HG02759 (cell line): ENCODE measurements around the gene NDUFS2.
"Not testable (repeated sequence)": the region's sequence is repeated elsewhere in the genome, so short reads cannot be mapped to it uniquely, and the experiment has no call there.

Experiments used
- ATAC-seq: cut with Tn5 transposase; IDR thresholded peaks from one replicate; pipeline ENCODE4 v1.9.1; 2021; ENCODE audit warnings: mild to moderate bottlenecking, moderate library complexity; ENCODE audit not compliant: unreplicated experiment

NDUFS2 gene

DNA sequence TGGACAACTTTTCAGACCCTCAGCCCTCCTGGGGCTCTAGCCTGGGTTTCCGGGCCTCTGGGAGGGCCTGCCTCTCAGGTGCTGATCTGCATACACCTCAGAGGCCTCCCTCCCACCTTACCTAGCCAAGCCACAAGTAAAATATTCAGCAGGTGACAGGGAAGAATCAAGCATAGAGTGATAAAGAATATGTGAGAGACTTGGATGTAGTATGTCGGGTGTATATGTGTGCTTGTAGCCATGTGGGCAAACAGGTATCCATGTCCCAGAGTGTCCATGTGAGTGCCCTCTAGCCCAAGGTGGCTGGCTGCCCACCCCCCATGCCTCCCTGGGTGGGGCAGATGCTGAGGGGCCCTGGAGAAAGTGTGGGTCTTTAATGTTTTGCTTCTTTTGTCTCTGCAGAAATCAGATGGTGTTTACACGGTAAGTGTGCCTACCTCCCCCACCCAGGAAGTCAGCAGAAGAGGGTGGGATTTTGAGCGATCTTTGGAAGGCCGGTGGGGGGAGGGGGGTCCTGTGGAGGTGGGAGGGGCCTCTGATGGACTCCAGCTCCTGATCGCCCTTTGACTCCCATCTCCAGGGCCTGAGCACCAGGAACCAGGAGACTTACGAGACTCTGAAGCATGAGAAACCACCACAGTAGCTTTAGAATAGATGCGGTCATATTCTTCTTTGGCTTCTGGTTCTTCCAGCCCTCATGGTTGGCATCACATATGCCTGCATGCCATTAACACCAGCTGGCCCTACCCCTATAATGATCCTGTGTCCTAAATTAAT, 16.3 kb downstream of the NDUFS2 start:
- ATAC-seq: no peak

DNA sequence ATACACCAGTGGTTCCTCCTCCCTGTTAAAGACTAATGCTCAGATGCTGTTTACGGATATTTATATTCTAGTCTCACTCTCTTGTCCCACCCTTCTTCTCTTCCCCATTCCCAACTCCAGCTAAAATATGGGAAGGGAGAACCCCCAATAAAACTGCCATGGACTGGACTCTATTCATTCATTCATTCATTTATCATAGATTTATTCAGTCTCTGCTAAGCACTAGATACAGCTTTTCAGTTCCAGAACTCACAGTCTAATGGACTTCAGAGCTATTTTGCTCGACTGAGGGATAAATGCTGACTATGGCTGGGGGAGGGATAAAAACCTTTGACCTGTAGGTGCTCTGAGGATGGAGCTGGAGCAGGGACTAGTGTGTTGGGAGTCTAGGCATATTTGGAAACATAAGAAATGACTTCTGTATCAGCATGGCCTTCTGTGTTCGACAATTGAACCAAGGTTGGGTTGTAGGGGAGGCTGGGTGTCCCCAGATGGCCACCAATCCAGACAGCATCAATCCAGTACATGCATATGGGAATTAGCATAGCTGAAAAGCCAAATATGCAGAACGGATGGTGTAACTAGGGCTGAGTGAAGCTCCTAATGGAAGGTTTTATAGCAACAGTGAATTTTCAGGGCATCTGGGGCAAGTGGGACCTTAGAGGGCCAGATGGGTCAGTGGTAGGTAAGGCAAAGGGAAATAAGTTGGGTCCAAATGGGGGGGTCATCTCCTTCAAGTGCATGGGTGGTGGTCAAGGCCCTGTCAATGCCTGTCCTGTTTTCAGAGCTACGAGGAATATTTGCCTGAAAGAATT, 17.1 kb downstream of the NDUFS2 start:
- no peak for ATAC-seq

DNA sequence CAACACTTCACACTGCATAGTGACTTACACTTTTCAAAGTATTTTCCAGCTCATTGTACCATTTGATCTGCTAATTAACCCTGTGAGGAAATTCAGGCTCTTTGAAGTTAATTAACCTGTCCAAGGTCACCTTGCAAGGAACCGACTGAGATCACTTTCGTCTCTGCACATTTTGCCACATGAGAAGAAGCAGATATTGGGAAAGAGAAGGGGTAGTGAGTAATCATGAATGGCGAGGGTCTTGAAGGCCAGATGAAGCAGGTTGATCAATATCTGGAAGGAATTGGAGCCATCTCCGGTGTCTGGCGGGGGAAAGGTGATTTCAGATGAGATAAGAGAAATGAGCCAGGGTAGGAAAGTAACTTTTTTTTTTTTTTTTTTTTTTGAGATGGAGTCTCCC, 17.8 kb downstream of the NDUFS2 start:
- ATAC-seq: no peak

DNA sequence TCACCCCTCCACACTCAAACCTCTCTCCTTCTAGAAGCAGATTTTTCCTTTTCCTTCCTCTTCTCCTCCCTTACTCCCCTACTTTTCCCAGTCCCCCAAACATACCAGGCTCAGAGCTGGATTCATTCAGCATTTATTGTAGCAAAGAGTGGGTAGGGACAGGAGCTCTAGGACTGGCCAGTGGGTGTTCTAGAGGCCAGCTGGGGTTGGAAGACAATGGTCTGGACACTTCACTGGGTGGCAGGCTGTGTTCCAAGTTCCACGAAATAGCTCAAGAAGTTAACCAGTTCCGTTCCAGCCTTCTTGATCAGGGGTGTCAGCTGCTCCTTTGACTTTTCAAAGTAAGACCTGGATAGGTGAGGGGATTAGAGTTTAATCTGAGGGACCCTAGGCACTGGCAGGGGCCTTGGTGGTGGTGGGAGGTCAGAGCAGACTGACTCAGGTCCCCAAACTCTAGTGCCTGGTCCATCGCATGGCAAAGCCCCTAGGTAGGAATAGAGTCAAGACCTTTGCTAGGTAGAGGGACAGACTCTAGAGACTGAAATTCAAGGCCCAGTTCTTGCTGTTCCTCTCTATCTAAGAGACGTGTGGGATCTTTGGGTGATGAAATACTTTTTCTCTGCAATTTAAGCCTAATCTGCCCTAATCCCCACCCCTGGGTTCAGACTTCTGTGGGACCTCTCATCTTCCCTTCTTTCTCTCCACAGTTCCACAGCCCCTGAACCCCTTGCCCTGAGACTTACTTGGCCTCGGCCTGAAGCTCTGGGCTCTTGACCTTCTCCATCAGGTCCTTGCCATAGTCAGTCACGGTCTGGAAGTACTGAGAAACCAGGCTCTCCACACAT, 20.2 kb downstream of the NDUFS2 start:
- ATAC-seq: no peak

GRCh38 chr1:161223805-161224694, 21.9 kb downstream of the NDUFS2 start:
- no peak for ATAC-seq

DNA sequence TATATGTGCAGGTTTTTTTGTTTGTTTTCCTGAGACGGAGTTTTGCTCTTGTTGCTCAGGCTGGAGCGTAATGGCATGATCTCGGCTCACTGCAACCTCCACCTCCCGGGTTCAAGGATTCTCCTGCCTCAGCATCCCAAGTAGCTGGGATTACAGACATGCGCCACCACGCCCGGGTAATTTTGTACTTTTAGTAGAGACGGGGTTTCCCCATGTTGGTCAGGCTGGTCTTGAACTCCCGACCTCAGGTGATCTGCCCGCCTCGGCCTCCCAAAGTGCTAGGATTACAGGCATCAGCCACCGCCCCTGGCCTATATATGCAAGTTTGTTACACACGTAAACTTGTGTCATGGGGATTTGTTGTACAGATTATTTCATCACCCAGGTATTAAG, 22.5 kb downstream of the NDUFS2 start:
- ATAC-seq: not testable (repeated sequence)

DNA sequence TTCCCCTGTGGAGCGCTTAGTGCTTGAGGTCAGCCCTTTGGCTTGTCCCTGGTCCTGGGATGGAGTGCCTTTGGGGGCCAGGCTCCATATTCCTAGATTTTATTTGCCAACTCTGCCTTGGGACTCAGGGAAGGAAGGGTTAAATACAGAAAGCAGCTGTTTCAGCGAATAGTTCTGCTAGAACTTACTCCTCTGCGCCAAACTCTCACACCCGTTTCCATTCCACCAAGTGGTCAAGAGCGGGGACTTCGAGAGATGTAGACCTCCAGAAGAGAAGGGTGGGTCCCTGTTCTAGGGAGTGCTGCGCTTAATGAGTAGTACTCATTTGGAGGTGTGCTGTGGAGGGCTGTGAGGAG, 23.0 kb downstream of the NDUFS2 start:
- no peak for ATAC-seq

DNA sequence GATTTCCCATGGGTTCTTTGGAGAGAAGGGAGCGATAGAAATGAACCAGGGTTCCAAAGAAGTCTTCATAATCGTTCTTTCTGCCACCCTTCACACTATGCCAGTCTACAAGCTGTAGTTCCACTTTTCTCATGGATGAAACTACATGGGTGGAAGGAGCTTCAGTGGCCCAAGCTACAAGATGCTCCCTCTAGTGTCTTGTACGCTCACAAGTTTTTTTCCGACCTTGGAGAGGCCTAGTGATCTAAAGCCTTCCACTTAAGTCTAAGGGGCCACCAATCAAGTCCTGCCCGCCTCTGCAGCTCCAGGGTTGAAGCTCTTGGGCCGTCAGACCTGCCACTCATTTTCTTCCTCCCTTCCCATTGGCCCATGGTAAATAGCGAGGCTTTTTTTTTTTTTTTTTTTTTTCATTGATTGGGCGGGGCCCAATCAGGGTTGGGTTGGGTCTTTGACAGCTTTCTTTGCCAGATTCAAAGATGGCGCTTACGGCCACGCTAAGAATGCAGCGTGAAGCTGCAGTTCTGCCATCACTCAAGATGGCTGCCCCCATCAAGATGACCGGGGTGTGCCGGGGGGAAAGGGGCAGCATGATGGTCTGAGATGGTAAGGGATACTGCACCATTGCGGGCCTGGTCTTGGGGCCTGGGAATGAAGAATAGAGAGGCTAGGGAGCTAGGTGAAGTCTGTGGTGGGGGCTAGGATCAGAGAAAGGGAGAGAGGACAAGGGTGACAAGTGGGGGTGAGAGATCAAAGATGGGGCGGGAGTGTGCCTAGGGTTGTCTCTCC, 23.6 kb downstream of the NDUFS2 start, which contains the start of gene TOMM40L:
TSS of gene TOMM40L (plus strand) at position 527 of the 786 bp plus-strand sequence. CDS start 430 bp downstream, outside the sequence.
- peak; percentile 93 for ATAC-seq

DNA sequence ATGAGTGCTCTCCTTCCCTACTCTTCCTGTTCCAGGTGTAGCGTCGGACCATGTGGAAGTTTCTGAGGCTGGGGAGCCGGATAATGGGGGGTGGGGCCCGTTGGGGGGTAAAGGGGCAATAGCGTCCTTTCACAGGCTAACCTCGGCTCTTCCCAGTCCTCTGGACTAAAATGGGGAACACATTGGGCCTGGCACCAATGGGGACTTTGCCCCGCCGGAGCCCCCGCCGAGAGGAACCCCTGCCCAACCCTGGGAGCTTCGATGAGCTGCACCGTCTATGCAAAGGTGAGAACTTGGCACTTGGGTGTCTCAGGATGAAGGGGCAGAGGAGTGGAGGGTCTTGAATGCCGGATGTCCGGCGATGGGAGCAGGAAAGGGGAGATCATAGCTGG, 24.1 kb downstream of the NDUFS2 start:
- no peak for ATAC-seq

DNA sequence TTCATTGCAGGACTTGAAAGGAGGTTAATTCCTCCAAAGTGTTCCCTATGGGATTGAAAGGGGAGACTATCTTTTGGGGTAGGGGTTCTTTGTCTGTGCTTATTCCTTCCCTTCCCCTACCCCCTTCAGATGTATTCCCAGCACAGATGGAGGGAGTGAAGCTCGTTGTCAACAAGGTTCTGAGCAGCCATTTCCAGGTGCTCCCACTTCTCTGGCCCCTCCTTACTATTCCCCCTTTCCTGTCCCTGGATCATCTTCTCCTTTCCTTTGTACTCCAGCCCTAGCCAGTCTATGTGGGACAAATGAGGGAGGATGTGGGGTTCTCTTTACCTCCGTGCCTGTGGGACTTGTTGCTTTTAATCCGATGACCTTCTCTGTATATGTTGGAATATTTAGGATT, 24.6 kb downstream of the NDUFS2 start:
- no peak for ATAC-seq

DNA sequence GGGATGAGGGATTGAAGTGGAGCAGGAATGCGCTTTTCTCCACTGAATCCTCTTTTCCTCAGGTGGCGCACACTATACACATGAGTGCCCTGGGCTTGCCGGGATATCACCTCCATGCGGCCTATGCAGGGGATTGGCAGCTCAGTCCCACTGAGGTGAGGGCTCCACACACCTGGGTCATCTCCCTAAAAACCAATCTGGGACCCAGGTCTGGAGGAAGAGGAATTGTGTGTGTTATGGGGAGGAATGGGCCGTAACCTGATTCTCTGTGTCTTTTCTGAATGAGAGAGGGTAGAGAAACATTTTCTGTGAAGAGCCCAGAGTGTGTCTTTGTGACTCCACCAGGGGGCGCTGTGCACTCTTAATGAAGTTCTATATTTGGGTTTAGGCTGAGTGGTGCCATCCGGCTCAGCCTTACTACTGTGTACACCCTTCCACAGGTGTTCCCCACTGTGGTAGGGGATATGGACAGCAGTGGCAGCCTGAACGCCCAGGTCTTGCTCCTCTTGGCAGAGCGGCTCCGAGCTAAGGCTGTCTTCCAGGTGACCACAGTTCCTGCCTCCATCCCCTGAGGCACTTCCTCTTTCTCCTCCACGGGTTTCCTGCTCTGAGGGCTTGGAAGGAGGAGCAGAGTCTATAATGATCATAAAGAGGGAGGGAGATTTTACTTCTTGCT, 25.2 kb downstream of the NDUFS2 start:
- peak; percentile 41 for ATAC-seq

DNA sequence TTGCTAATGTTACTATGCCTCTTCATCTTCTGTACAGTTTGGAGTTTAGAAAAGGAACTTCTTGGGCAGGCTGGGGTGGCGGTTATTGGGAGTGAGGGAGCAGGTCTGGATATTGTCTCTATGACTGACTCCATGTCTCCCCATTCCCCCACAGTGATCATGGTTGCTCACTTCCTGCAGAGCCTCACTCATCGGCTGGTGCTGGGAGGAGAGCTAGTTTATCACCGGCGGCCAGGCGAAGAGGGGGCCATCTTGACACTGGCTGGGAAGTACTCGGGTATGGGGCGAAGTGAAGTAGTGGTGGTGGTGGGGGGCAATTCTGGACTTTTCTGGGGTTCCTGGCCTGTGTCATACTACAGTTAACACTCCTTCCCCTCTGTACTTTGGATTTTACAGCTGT, 25.9 kb downstream of the NDUFS2 start:
- no peak for ATAC-seq

DNA sequence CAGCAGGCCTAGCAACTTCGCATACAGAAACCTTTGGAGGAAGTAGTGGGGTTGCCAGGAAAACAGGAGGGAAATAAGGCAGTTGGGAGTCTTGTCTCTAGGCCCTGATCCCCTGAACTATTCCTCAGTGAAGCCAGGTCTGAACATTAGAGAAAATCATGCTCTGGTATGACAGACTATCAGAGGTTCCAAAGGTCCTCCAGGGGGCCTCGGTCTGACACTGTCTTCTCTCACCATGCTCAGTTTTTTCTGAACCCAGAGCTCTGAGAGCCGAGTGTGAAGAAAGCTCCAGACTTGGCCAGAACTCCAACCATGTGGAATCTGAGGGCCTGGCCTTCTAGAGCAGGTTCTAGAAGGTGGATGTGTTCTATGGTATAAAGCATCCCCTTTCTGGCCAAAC, 27.7 kb downstream of the NDUFS2 start:
- no peak for ATAC-seq

DNA sequence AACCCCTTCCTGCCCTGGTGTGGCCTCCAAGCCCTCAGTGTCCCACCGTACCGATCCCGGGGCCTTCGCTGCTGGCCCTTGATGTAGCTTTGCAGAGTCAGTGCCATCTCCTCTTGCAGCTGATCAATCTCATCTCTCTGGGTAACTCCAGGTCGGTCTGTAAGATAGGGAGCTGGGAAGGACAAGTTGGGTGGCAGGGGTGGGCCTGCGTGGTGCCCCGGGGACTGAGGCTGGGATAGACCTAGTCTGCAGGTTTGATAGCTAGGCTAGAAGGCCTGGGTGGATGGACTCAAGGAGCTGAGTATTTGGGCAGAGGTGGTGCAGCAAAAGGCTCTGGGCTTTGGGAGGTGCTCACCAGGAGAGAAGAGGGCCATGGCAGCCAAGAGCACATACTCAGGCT, 28.6 kb downstream of the NDUFS2 start:
- no peak for ATAC-seq

GRCh38 chr1:161233102-161233501, 30.9 kb downstream of the NDUFS2 start:
- no peak for ATAC-seq

- no peak for ATAC-seq
Measured at GRCh38 chr1:161235957-161236775, 34.0 kb downstream of the NDUFS2 start.

- ATAC-seq: no peak
Measured at GRCh38 chr1:161238039-161238473, 35.9 kb downstream of the NDUFS2 start, which contains the start of gene NR1I3. Gene NR1I3 (minus strand): TSS chr1:161238203. CDS start chr1:161236565, 1,638 bp downstream.

DNA sequence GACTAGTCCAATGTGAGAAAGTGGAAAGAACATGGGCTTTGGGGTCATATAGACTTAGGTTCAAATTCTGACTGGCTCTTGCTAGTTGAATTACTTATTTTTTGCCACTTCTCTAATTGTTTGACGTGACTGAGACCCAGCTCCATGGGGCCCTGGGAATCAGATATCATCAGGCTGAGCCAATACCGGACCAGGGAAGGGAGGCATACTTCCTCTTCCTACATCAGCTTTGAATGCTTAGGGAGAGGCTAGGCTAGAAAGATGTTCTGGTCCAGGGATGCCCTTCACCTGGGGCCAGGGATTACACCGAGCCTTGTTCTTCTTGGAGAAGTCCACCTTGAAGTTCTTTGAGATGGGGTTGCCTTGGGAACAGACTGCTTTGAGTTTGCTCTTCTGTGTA, 39.5 kb downstream of the NDUFS2 start:
- no peak for ATAC-seq
